DOHH2 (cell line): ENCODE measurements around the gene FGGY.

Source experiments
- H3F3A ChIP-seq: fragments of 200-600 bp; sonication (generic), shearing (Covaris generic); 2 replicates; pipeline ENCODE4 v1.6.0; 2016; ENCODE audit warnings: antibody characterized with exemption, mild to moderate bottlenecking; ENCODE audit not compliant: control insufficient read depth, insufficient read depth
- H3K27ac ChIP-seq: fragments of 200-600 bp; sonication (generic); 2 replicates; pipeline ENCODE4 v1.5.1; 2014; ENCODE audit warnings: low read depth, mild to moderate bottlenecking, low read length, moderate library complexity
- H3K27me3 ChIP-seq: fragments of 200-600 bp; sonication (generic); 2 replicates; pipeline ENCODE4 v1.6.1; 2014; ENCODE audit warnings: mild to moderate bottlenecking, low read length, mixed read lengths; ENCODE audit not compliant: control insufficient read depth
- H3K36me3 ChIP-seq: fragments of 200-600 bp; sonication (generic); 2 replicates; pipeline ENCODE4 v1.6.1; 2014; ENCODE audit warnings: mild to moderate bottlenecking, low read length, moderate library complexity, mixed read lengths; ENCODE audit not compliant: control insufficient read depth
- H3K4me1 ChIP-seq: fragments of 200-600 bp; sonication (generic); 2 replicates; pipeline ENCODE4 v1.6.1; 2014; ENCODE audit warnings: mild to moderate bottlenecking, low read length, mixed read lengths; ENCODE audit not compliant: control insufficient read depth
- H3K4me2 ChIP-seq: fragments of 200-600 bp; sonication (generic); 2 replicates; pipeline ENCODE4 v1.6.0; 2014; ENCODE audit warnings: mild to moderate bottlenecking, low read length, moderate library complexity
- H3K4me3 ChIP-seq: fragments of 200-600 bp; sonication (generic); 2 replicates; pipeline ENCODE4 v1.5.1; 2014; ENCODE audit warnings: mild to moderate bottlenecking, low read length, mixed read lengths
- H3K79me2 ChIP-seq: fragments of 200-600 bp; sonication (generic); 2 replicates; pipeline ENCODE4 v1.6.1; 2014; ENCODE audit warnings: mild to moderate bottlenecking, low read length, mixed read lengths; ENCODE audit not compliant: control insufficient read depth
- H3K9me2 ChIP-seq: fragments of 200-600 bp; sonication (generic); replicated peaks from 2 replicates; pipeline ENCODE4 v1.6.1; 2014; ENCODE audit warnings: mild to moderate bottlenecking, low read length, mixed read lengths; ENCODE audit not compliant: control insufficient read depth
- H3K9me3 ChIP-seq: fragments of 200-600 bp; sonication (generic); 2 replicates; pipeline ENCODE4 v1.6.1; 2014; ENCODE audit warnings: antibody characterized with exemption, low read length, mixed read lengths; ENCODE audit not compliant: control insufficient read depth, insufficient read depth
- H4K20me1 ChIP-seq: fragments of 200-600 bp; sonication (generic); 2 replicates; pipeline ENCODE4 v1.6.0; 2014; ENCODE audit warnings: low read depth, mild to moderate bottlenecking, antibody characterized with exemption, low read length, moderate library complexity; ENCODE audit not compliant: control insufficient read depth, insufficient read depth
- CTCF ChIP-seq: fragments of 200-600 bp; sonication (generic); IDR thresholded peaks from one replicate; pipeline ENCODE4 v1.5.1; 2014; ENCODE audit warnings: antibody characterized with exemption, mild to moderate bottlenecking, low read depth, low read length; ENCODE audit not compliant: poor library complexity, severe bottlenecking
- EZH2phosphoT487 ChIP-seq: fragments of 200-600 bp; sonication (generic); IDR thresholded peaks from 2 replicates; pipeline ENCODE4 v1.6.1; 2017; ENCODE audit warnings: borderline replicate concordance, mild to moderate bottlenecking, antibody characterized with exemption, low read length, moderate library complexity, mixed read lengths

FGGY gene

GRCh38 chr1:59730759-59731478 is 434.0 kb downstream of the FGGY start:
- Histone ChIP-seq H3K4me1 (no peaks in the 10 kb centered on the region), H3K79me2 (no peaks in the 10 kb centered on the region), H3K27ac (no peak overlapping the region), H3K4me2 (no peak overlapping the region), H4K20me1 (no peaks in the 10 kb centered on the region), H3K9me3 (no peaks in the 10 kb centered on the region), H3K27me3 (no peaks in the 10 kb centered on the region), H3K4me3 (no peak overlapping the region), H3F3A (no peaks in the 10 kb centered on the region), H3K36me3 (no peaks in the 10 kb centered on the region), H3K9me2 (no peaks in the 10 kb centered on the region)
- TF ChIP-seq EZH2phosphoT487 (no peak), CTCF (no peak)

GRCh38 chr1:59731591-59731990 is 434.7 kb downstream of the FGGY start:
- Histone ChIP-seq H3K27ac (no peak overlapping the region), H3K79me2 (no peaks in the 10 kb centered on the region), H3K4me3 (no peak overlapping the region), H3K27me3 (no peaks in the 10 kb centered on the region), H3K36me3 (no peaks in the 10 kb centered on the region), H3F3A (no peaks in the 10 kb centered on the region), H4K20me1 (no peaks in the 10 kb centered on the region), H3K9me2 (no peaks in the 10 kb centered on the region), H3K9me3 (no peaks in the 10 kb centered on the region), H3K4me1 (no peaks in the 10 kb centered on the region), H3K4me2 (no peak overlapping the region)
- TF ChIP-seq CTCF (no peak), EZH2phosphoT487 (no peak)

GRCh38 chr1:59732214-59732955 is 435.5 kb downstream of the FGGY start:
- no peaks in the 10 kb centered on the region for H3F3A ChIP-seq
- no peak for TF ChIP-seq EZH2phosphoT487
- no peak for TF ChIP-seq CTCF
- H4K20me1 ChIP-seq: no peaks in the 10 kb centered on the region
- H3K9me2 ChIP-seq: no peaks in the 10 kb centered on the region
- H3K27me3 ChIP-seq: no peaks in the 10 kb centered on the region
- H3K36me3 ChIP-seq: no peaks in the 10 kb centered on the region
- H3K9me3 ChIP-seq: no peaks in the 10 kb centered on the region
- H3K4me2 ChIP-seq: no peak overlapping the region
- H3K27ac ChIP-seq: no peak overlapping the region
- H3K4me3 ChIP-seq: no peak overlapping the region
- no peaks in the 10 kb centered on the region for H3K4me1 ChIP-seq
- H3K79me2 ChIP-seq: no peaks in the 10 kb centered on the region
